ENCODE data around the gene GRID2IP. TPM values are rescaled to one million over a fixed set of nuclear protein-coding genes. Genes with fewer than 3 reads are reported as not detected.

The GRID2IP gene
- total RNA-seq, 1 donor from 2014 or later, result not detected

- no peaks in the 10 kb centered on the region for H3K9me3 Mint-ChIP-seq
- no peak overlapping the region for H3K27ac Mint-ChIP-seq
- H3K4me3 Mint-ChIP-seq, result no peak overlapping the region
- Histone ChIP-seq H3K36me3 (no peaks in the 10 kb centered on the region), H3K9ac (no peak overlapping the region), H3K4me2 (no peak overlapping the region), H3K27me3 (no peaks in the 10 kb centered on the region), H2AFZ (replicated peaks) (no peak overlapping the region), H3K4me1 (no peaks in the 10 kb centered on the region), H3K79me2 (ENCODE audit: low read depth) (no peaks in the 10 kb centered on the region), H3K27ac (no peak overlapping the region), H4K20me1 (ENCODE audit: low read depth) (no peaks in the 10 kb centered on the region), H3K4me3 (no peak overlapping the region), H3K9me3 (ENCODE audit: low read depth) (no peaks in the 10 kb centered on the region), H3F3A (ENCODE audit: low read depth) (no peaks in the 10 kb centered on the region)
- H3K36me3 Mint-ChIP-seq, result no peaks in the 10 kb centered on the region
- no peak for DNase-seq (ENCODE audit: low spot score)
- H3K27me3 Mint-ChIP-seq (ENCODE audit: insufficient read depth, low read depth), result peaks cover 14% of the 10 kb centered on the region
- H3K4me1 Mint-ChIP-seq, result no peaks in the 10 kb centered on the region
- TF ChIP-seq EZH2 (IDR thresholded peaks at IDR 0.05) (no peak), CTCF (IDR thresholded peaks at IDR 0.05) (peak; percentile 31)
These were observed 4.9 kb upstream of the GRID2IP start for GRCh38 chr7:6556196-6556595.

- TF ChIP-seq CTCF (IDR thresholded peaks at IDR 0.05) (no peak), EZH2 (IDR thresholded peaks at IDR 0.05) (no peak), EZH2phosphoT487 (IDR thresholded peaks at IDR 0.05) (no peak)
- Histone ChIP-seq H3K4me1 (no peaks in the 10 kb centered on the region), H3K27me3 (no peaks in the 10 kb centered on the region), H3K9ac (no peak overlapping the region), H4K20me1 (ENCODE audit: low read depth) (no peaks in the 10 kb centered on the region), H2AFZ (replicated peaks) (no peak overlapping the region), H3F3A (ENCODE audit: low read depth) (no peaks in the 10 kb centered on the region), H3K36me3 (no peaks in the 10 kb centered on the region), H3K27ac (no peak overlapping the region), H3K4me2 (no peak overlapping the region), H3K4me3 (no peak overlapping the region), H3K79me2 (ENCODE audit: low read depth) (no peaks in the 10 kb centered on the region), H3K9me3 (ENCODE audit: low read depth) (no peaks in the 10 kb centered on the region)
- Mint-ChIP-seq H3K4me3 (no peak overlapping the region), H3K4me1 (no peaks in the 10 kb centered on the region), H3K27me3 (ENCODE audit: insufficient read depth, low read depth) (peaks cover 12% of the 10 kb centered on the region), H3K27ac (peak overlapping the region; percentile 69), H3K9me3 (no peaks in the 10 kb centered on the region), H3K36me3 (no peaks in the 10 kb centered on the region)
- DNase-seq (ENCODE audit: low spot score), result no peak
These were observed 3.6 kb upstream of the GRID2IP start for GRCh38 chr7:6554848-6555247.

GRCh38 chr7:6553448-6554044 is 2.3 kb upstream of the GRID2IP start:
- H3K9me3 Mint-ChIP-seq, result no peaks in the 10 kb centered on the region
- H2AFZ ChIP-seq (replicated peaks), result no peak overlapping the region
- H4K20me1 ChIP-seq (ENCODE audit: low read depth), result no peaks in the 10 kb centered on the region
- no peak overlapping the region for H3K9ac ChIP-seq
- H3K27me3 Mint-ChIP-seq (ENCODE audit: insufficient read depth, low read depth), result peaks cover 11% of the 10 kb centered on the region
- H3K4me3 ChIP-seq, result no peak overlapping the region
- no peak for DNase-seq (ENCODE audit: low spot score)
- TF ChIP-seq CTCF (IDR thresholded peaks at IDR 0.05), result peak; percentile 16
- no peak for TF ChIP-seq EZH2 (IDR thresholded peaks at IDR 0.05)
- no peak overlapping the region for H3K27ac ChIP-seq
- H3K4me2 ChIP-seq, result no peak overlapping the region
- H3K4me1 ChIP-seq, result no peaks in the 10 kb centered on the region
- no peaks in the 10 kb centered on the region for H3F3A ChIP-seq (ENCODE audit: low read depth)
- H3K36me3 ChIP-seq, result no peaks in the 10 kb centered on the region
- H3K27me3 ChIP-seq, result no peaks in the 10 kb centered on the region
- no peaks in the 10 kb centered on the region for H3K36me3 Mint-ChIP-seq
- no peak overlapping the region for H3K4me3 Mint-ChIP-seq
- no peaks in the 10 kb centered on the region for H3K9me3 ChIP-seq (ENCODE audit: low read depth)
- no peaks in the 10 kb centered on the region for H3K79me2 ChIP-seq (ENCODE audit: low read depth)
- H3K27ac Mint-ChIP-seq, result no peak overlapping the region
- H3K4me1 Mint-ChIP-seq, result no peaks in the 10 kb centered on the region
